H1 (cell line): Measurements from ENCODE around the gene RAB31. TPM values are rescaled to one million over a fixed set of nuclear protein-coding genes. Genes with fewer than 3 reads are reported as not detected.

ENCODE experiments used
- CTCF ChIA-PET: fragments of 300-600 bp; sonication (Branson Sonifier 250); formaldehyde crosslinking; loops from one replicate; lab custom pipeline; 2021; ENCODE audit not compliant: partially characterized antibody; lab: Charles Lee
- POLR2A ChIA-PET: fragments of 300-600 bp; sonication (Branson Sonifier 250); formaldehyde crosslinking; loops from one replicate; lab custom pipeline; 2021; ENCODE audit warnings: inconsistent platforms; ENCODE audit not compliant: partially characterized antibody; lab: Charles Lee
- DNase-seq, 2 experiments: peaks; one replicate each; pipeline versions ENCODE4 v3.0.0 to v3.0.0-alpha.2; 2010 to 2022; ENCODE audit warnings: low spot score in 2 of 2, low read depth in 1 of 2, mixed read lengths in 1 of 2
- FAIRE-seq: peaks from 2 replicates; lab custom pipeline; 2011; peaks lifted over from hg19 to GRCh38; lab: Jason Lieb, UNC
- H2AFZ ChIP-seq: 2 replicates; pipeline ENCODE4 v1.8.1; 2012; ENCODE audit warnings: low read length, inconsistent platforms
- H2AK5ac ChIP-seq: 2 replicates; pipeline ENCODE4 v1.6.1; 2013; ENCODE audit warnings: low read depth, low read length
- H2BK120ac ChIP-seq: replicated peaks from 2 replicates; pipeline ENCODE3; 2013; ENCODE audit warnings: low read depth, low read length, inconsistent platforms
- H2BK12ac ChIP-seq: 2 replicates; pipeline ENCODE4 v1.6.1; 2013; ENCODE audit warnings: low read depth, low read length
- H2BK15ac ChIP-seq: 2 replicates; pipeline ENCODE4 v1.6.1; 2013; ENCODE audit warnings: low read length
- H2BK20ac ChIP-seq: 2 replicates; pipeline ENCODE4 v1.6.1; 2013; ENCODE audit warnings: low read length
- H2BK5ac ChIP-seq: 2 replicates; pipeline ENCODE4 v1.6.1; 2013; ENCODE audit warnings: low read depth, low read length
- H3K14ac ChIP-seq: 2 replicates; pipeline ENCODE4 v1.6.1; 2013; ENCODE audit warnings: inconsistent platforms; ENCODE audit not compliant: insufficient read length
- H3K18ac ChIP-seq: 2 replicates; pipeline ENCODE4 v1.6.1; 2013; ENCODE audit warnings: low read length; ENCODE audit errors: extremely low read depth
- H3K23ac ChIP-seq: 2 replicates; pipeline ENCODE4 v1.6.1; 2013; ENCODE audit warnings: inconsistent platforms; ENCODE audit not compliant: insufficient read length
- H3K23me2 ChIP-seq: 2 replicates; pipeline ENCODE4 v1.6.1; 2013; ENCODE audit warnings: low read depth, low read length
- H3K27ac ChIP-seq: 2 replicates; pipeline ENCODE4 v1.6.1; 2011; ENCODE audit warnings: low read depth, low read length, inconsistent platforms
- H3K27me3 ChIP-seq, 4 experiments: replicated peaks in 1 of 4; 1 replicate in 1 of 4; 2 replicates in 3 of 4; pipeline versions ENCODE4 v1.6.1 to v1.8.1; 2011 to 2013; ENCODE audit warnings: low read length in 3 of 4, mild to moderate bottlenecking in 3 of 4, inconsistent platforms in 2 of 4, mixed read lengths in 2 of 4, moderate library complexity in 1 of 4; ENCODE audit not compliant: control insufficient read depth in 3 of 4, insufficient read depth in 3 of 4; ENCODE audit errors: extremely low read depth in 1 of 4
- H3K36me3 ChIP-seq, 4 experiments: 2 replicates each; pipeline versions ENCODE4 v1.6.1 to v1.8.1; 2011 to 2013; ENCODE audit warnings: mild to moderate bottlenecking in 4 of 4, low read length in 3 of 4, moderate library complexity in 2 of 4, control low read depth in 1 of 4, inconsistent platforms in 1 of 4; ENCODE audit not compliant: insufficient read depth in 4 of 4, control insufficient read depth in 2 of 4
- H3K4ac ChIP-seq: replicated peaks from 2 replicates; pipeline ENCODE3; 2013; ENCODE audit warnings: low read length, low read depth, mixed read lengths, inconsistent platforms; ENCODE audit not compliant: insufficient read length
- H3K4me1 ChIP-seq, 4 experiments: replicated peaks in 1 of 4; 1 replicate in 1 of 4; 2 replicates in 3 of 4; pipeline versions ENCODE4 v1.6.1 to v1.8.1; 2011 to 2013; ENCODE audit warnings: low read length in 3 of 4, inconsistent platforms in 2 of 4, mixed read lengths in 1 of 4; ENCODE audit not compliant: insufficient read depth in 4 of 4, control insufficient read depth in 3 of 4
- H3K4me2 ChIP-seq, 2 experiments: 2 replicates each; pipeline versions ENCODE4 v1.6.1 to v1.8.1; 2011 to 2013; ENCODE audit warnings: low read depth in 2 of 2, low read length in 2 of 2, control low read depth in 1 of 2, inconsistent platforms in 1 of 2, mild to moderate bottlenecking in 1 of 2; ENCODE audit not compliant: insufficient read depth in 1 of 2
- H3K4me3 ChIP-seq, 4 experiments: fragments of 200-600, 300-600 bp in 1 of 4; sonication (generic), shearing (Covaris generic), sonication (Bioruptor Twin) in 1 of 4; 2 replicates each; pipeline versions ENCODE4 v1.5.1 to v1.8.1; 2011 to 2016; ENCODE audit warnings: low read length in 4 of 4, low read depth in 3 of 4, control low read depth in 2 of 4, inconsistent platforms in 2 of 4, mild to moderate bottlenecking in 2 of 4, mixed read lengths in 1 of 4, moderate library complexity in 1 of 4; ENCODE audit not compliant: insufficient read depth in 2 of 4; ENCODE audit errors: extremely low read depth in 1 of 4
- H3K56ac ChIP-seq: replicated peaks from 2 replicates; pipeline ENCODE3; 2013; ENCODE audit warnings: low read depth, mild to moderate bottlenecking, mixed read lengths, low read length, inconsistent platforms; ENCODE audit not compliant: insufficient read length
- H3K79me1 ChIP-seq: 2 replicates; pipeline ENCODE4 v1.6.1; 2013; ENCODE audit warnings: low read depth, low read length, control low read depth
- H3K79me2 ChIP-seq, 2 experiments: 2 replicates each; pipeline versions ENCODE4 v1.6.1 to v1.8.1; 2012 to 2013; ENCODE audit warnings: low read length in 2 of 2, mild to moderate bottlenecking in 2 of 2, inconsistent platforms in 1 of 2; ENCODE audit not compliant: insufficient read depth in 2 of 2, control insufficient read depth in 1 of 2
- H3K9ac ChIP-seq, 4 experiments: replicated peaks in 1 of 4; 1 replicate in 1 of 4; 2 replicates in 3 of 4; pipeline versions ENCODE4 v1.6.1 to v1.8.1; 2011 to 2013; ENCODE audit warnings: low read depth in 3 of 4, low read length in 3 of 4, control low read depth in 2 of 4, mild to moderate bottlenecking in 2 of 4, moderate library complexity in 2 of 4, inconsistent platforms in 1 of 4; ENCODE audit errors: extremely low read depth in 1 of 4
- H3K9me3 ChIP-seq, 2 experiments: 2 replicates each; pipeline versions ENCODE4 v1.6.1 to v1.8.1; 2012 to 2013; ENCODE audit warnings: mild to moderate bottlenecking in 2 of 2, moderate library complexity in 2 of 2, control low read depth in 1 of 2, inconsistent platforms in 1 of 2, low read depth in 1 of 2, low read length in 1 of 2, mixed read lengths in 1 of 2; ENCODE audit not compliant: insufficient read depth in 2 of 2
- H4K20me1 ChIP-seq, 2 experiments: replicated peaks in 1 of 2; 2 replicates each; pipeline versions ENCODE3 to v1.8.1; 2011 to 2013; ENCODE audit warnings: inconsistent platforms in 2 of 2, low read length in 2 of 2, mild to moderate bottlenecking in 1 of 2; ENCODE audit not compliant: insufficient read depth in 2 of 2, control insufficient read depth in 1 of 2
- H4K5ac ChIP-seq: 2 replicates; pipeline ENCODE4 v1.6.1; 2013; ENCODE audit warnings: low read length, low read depth, mixed read lengths, inconsistent platforms; ENCODE audit not compliant: insufficient read length
- H4K8ac ChIP-seq: 2 replicates; pipeline ENCODE4 v1.8.0; 2013; ENCODE audit warnings: mild to moderate bottlenecking, moderate library complexity, low read length, inconsistent platforms; ENCODE audit not compliant: insufficient read depth; ENCODE audit errors: extremely low read depth
- H4K91ac ChIP-seq: replicated peaks from 2 replicates; pipeline ENCODE3; 2013; ENCODE audit warnings: low read length, mixed read lengths, inconsistent platforms; ENCODE audit not compliant: insufficient read length
- ASH2L ChIP-seq: fragments of 200-600, 300-600 bp; sonication (generic); IDR thresholded peaks from one replicate; pipeline ENCODE4 v1.7.1; 2017; ENCODE audit warnings: low read length
- CHD1 ChIP-seq: IDR thresholded peaks from 2 replicates; pipeline ENCODE4 v1.6.1; 2012; ENCODE audit warnings: low read depth, low read length, improper control_type of control experiment
- CTCF ChIP-seq, 3 experiments: IDR thresholded peaks; 1 replicate in 2 of 3; 2 replicates in 1 of 3; pipeline versions ENCODE4 v1.5.1 to v1.6.1; 2011; ENCODE audit warnings: low read length in 3 of 3, mild to moderate bottlenecking in 3 of 3, inconsistent platforms in 2 of 3, low read depth in 1 of 3, moderate library complexity in 1 of 3; ENCODE audit not compliant: insufficient read depth in 1 of 3; ENCODE audit errors: control extremely low read depth in 1 of 3
- E2F6 ChIP-seq: IDR thresholded peaks from 2 replicates; pipeline ENCODE4 v1.6.1; 2012; ENCODE audit warnings: inconsistent platforms
- EGR1 ChIP-seq: IDR thresholded peaks from 2 replicates; pipeline ENCODE4 v1.6.1; 2011; ENCODE audit warnings: low read depth, low read length, borderline replicate concordance
- RAD21 ChIP-seq, 2 experiments: IDR thresholded peaks in 1 of 2; conservative IDR thresholded peaks in 1 of 2; 2 replicates each; pipeline ENCODE4 v1.6.1; 2011; ENCODE audit warnings: low read depth in 2 of 2, low read length in 2 of 2, improper control_type of control experiment in 1 of 2, inconsistent platforms in 1 of 2, mild to moderate bottlenecking in 1 of 2, moderate library complexity in 1 of 2
- TAF7 ChIP-seq: optimal IDR thresholded peaks from 2 replicates; pipeline ENCODE3; 2011; ENCODE audit warnings: low read depth, mild to moderate bottlenecking, inconsistent platforms, low read length, moderate library complexity, borderline replicate concordance
- TBP ChIP-seq: IDR thresholded peaks from 2 replicates; pipeline ENCODE4 v1.6.1; 2011; ENCODE audit warnings: low read depth, low read length, improper control_type of control experiment
- WGBS, 2 experiments: shearing (Covaris generic) in 1 of 2; methylation state at CpG; one replicate each; pipeline versions ENCODE4 v1.1.6 to v1.1.7; 2013 to 2015; ENCODE audit warnings: low lambda C conversion rate in 2 of 2, mixed read lengths in 2 of 2, inconsistent platforms in 1 of 2, low coverage in 1 of 2, missing lambda C conversion rate in 1 of 2; ENCODE audit not compliant: insufficient replicate concordance in 2 of 2, insufficient coverage in 1 of 2, insufficient read length in 1 of 2; ENCODE audit errors: extremely low coverage in 1 of 2, missing lambda C conversion rate in 1 of 2; 5-methylcytosine and 5-hydroxymethylcytosine counted together
- polyA plus RNA-seq, 7 experiments: library from polyadenylated mRNA; depleted of rRNA in 3 of 7; stranded (reverse) in 5 of 7; unstranded in 2 of 7; fragments of >200 nt in 5 of 7; fragments of 200-250 nt in 2 of 7; gene quantifications; 1 replicate in 5 of 7; 2 replicates in 1 of 7; 4 replicates in 1 of 7; pipeline versions ENCODE4 v1.2.1 to v1.2.3, GENCODE V29; 2011 to 2013; ENCODE audit warnings: missing spikeins in 2 of 7, mixed read lengths in 2 of 7
- total RNA-seq: library from RNA; stranded (reverse); fragmentation: NEBNext Ultra II Directional; extraction: Animal tissue kit (Norgen Biotek cat#: 25700); gene quantifications from 2 replicates; pipeline ENCODE4 v1.2.1, GENCODE V29; 2021

RAB31 gene
- total and polyA plus RNA-seq, 2 of the 8 experiments (the other 6 are each of a cell fraction or from before 2014, with no cell fraction given), result 15.2 to 40.9 TPM

GRCh38 chr18:9911226-9911625 lies 203.1 kb downstream of the RAB31 start:
- no peak overlapping the region for H3K4me2 ChIP-seq
- POLR2A ChIA-PET, result no interaction called here
- 97% methylated on average over 5 of the region's 5 CpGs; no CpG with 5 or more reads in 1 of the 2 experiments for WGBS, 2 experiments

More at GRCh38 chr18:9911226-9911625, 203.1 kb downstream of the RAB31 start:
- CTCF ChIA-PET, result no interaction called here
- H3K23ac ChIP-seq, result no peak overlapping the region
- TF ChIP-seq RAD21 (IDR thresholded peaks at IDR 0.05 in 1 of 2, conservative IDR thresholded peaks at IDR 0.05 in 1 of 2; ENCODE audit: low read depth in 2 of 2, low read length in 2 of 2) (no peak), TBP (no peak), CHD1 (no peak), EGR1 (no peak), TAF7 (no peak), ASH2L (no peak), E2F6 (no peak), CTCF (IDR thresholded peaks at IDR 0.05; ENCODE audit: control extremely low read depth in 1 of 3, insufficient read depth in 1 of 3, low read depth in 1 of 3, low read length in 3 of 3) (no peak)
- peaks cover 2 to 4% of the 10 kb centered on the region in 2 experiments for H4K20me1 ChIP-seq
- H3K79me2 ChIP-seq, result peaks cover 8 to 17% of the 10 kb centered on the region in 2 experiments
- no peak for DNase-seq
- H3K23me2 ChIP-seq, result peaks cover 5% of the 10 kb centered on the region; the same call in 1 of the 2 replicates
- H2BK120ac ChIP-seq, result no peak overlapping the region
- no peak overlapping the region for H2AK5ac ChIP-seq
- no peak overlapping the region for H3K9ac ChIP-seq
- no peak overlapping the region for H3K4ac ChIP-seq
- H3K56ac ChIP-seq, result no peak overlapping the region
- no peak overlapping the region for H4K91ac ChIP-seq
- H3K9me3 ChIP-seq, result no peaks in the 10 kb centered on the region
- no peak overlapping the region for H2BK12ac ChIP-seq
- no peak overlapping the region for H4K5ac ChIP-seq
- no peaks in the 10 kb centered on the region for H3K27me3 ChIP-seq
- no peaks in the 10 kb centered on the region for H3K79me1 ChIP-seq
- no peak for FAIRE-seq
- H3K27ac ChIP-seq, result no peak overlapping the region
- H3K4me1 ChIP-seq, result peaks cover 3 to 5% (median 4%) of the 10 kb centered on the region in 4 experiments; a peak in 5 of 7 replicates
- no peak overlapping the region for H4K8ac ChIP-seq
- H3K14ac ChIP-seq, result no peak overlapping the region
- no peak overlapping the region for H2BK15ac ChIP-seq
- no peak overlapping the region for H2BK5ac ChIP-seq
- no peaks in the 10 kb centered on the region for H3K36me3 ChIP-seq
- no peak overlapping the region for H3K18ac ChIP-seq
- H3K4me3 ChIP-seq, result no peak overlapping the region
- no peak overlapping the region for H2AFZ ChIP-seq
- no peak overlapping the region for H2BK20ac ChIP-seq
